BE2C (cell line): ENCODE results near the gene EDAR.

Experiments
- DNase-seq: peaks from one replicate; pipeline ENCODE4 v3.0.0-alpha.2; 2020
- H3K27me3 ChIP-seq: fragments of 250-450 bp; sonication (Bioruptor Pico); 2 replicates; pipeline ENCODE4 v1.5.1; 2020; ENCODE audit warnings: mild to moderate bottlenecking
- H3K36me3 ChIP-seq: fragments of 250-450 bp; sonication (Bioruptor Pico); 2 replicates; pipeline ENCODE4 v1.5.1; 2020; ENCODE audit warnings: mild to moderate bottlenecking
- H3K4me1 ChIP-seq: fragments of 250-450 bp; sonication (Bioruptor Pico); 2 replicates; pipeline ENCODE4 v1.5.1; 2020
- H3K4me3 ChIP-seq: 2 replicates; pipeline ENCODE4 v1.5.1; 2011; ENCODE audit warnings: low read depth, low read length
- H3K9me3 ChIP-seq: fragments of 250-450 bp; sonication (Bioruptor Pico); 2 replicates; pipeline ENCODE4 v1.5.1; 2020
- TF ChIP-seq, protein P1 (sequence below): IDR thresholded peaks from 2 replicates; pipeline ENCODE4 v1.5.1; 2012; ENCODE audit warnings: mild to moderate bottlenecking, low read depth, low read length

Gene EDAR

DNA sequence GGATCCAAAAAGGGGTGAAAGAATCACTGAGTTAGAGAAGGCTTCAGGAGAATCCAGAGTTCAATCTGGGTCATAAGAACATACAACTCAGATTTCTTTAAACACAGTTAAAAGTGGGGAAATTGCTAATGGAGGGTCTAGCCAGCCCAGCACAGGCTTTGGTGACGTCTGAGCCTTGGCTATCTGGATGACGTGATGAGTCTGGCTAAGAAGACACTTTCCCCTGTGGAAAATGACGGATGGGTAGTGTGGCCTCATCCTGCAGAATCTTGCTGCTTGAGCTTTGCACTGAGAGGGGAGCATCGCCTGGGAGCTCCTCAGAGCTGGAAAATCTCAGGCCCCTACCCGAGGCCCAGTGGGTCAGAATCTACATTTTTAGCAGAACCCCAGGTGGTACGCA lies 19.2 kb downstream of the EDAR start:
- Histone ChIP-seq H3K4me1 (no peaks in the 10 kb centered on the region), H3K9me3 (no peaks in the 10 kb centered on the region)

DNA sequence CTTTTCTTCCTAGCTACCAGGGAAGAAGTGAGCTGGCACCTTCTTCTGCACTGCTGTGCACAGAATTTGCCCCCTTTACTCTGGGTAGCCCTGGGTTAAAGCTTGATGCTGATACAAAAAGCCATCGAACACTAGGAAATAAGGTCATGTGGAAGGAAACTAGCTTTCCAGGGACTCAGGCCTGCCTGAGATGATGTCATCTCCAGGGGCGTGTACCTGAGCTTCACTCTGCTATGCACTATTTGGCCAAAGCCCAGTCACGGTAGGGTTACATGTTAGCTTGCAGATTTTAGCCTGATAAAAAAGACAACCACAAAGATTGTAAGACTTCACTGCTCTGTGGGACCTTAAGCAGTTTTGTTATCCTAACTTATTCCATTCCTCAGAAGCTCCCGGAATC lies 20.4 kb downstream of the EDAR start:
- no peak overlapping the region for H3K4me3 ChIP-seq
- DNase-seq, result no peak
- H3K27me3 ChIP-seq, result no peaks in the 10 kb centered on the region

More for the DNA sequence above, 19.2 kb downstream of the EDAR start:
- TF ChIP-seq, protein P1, sequence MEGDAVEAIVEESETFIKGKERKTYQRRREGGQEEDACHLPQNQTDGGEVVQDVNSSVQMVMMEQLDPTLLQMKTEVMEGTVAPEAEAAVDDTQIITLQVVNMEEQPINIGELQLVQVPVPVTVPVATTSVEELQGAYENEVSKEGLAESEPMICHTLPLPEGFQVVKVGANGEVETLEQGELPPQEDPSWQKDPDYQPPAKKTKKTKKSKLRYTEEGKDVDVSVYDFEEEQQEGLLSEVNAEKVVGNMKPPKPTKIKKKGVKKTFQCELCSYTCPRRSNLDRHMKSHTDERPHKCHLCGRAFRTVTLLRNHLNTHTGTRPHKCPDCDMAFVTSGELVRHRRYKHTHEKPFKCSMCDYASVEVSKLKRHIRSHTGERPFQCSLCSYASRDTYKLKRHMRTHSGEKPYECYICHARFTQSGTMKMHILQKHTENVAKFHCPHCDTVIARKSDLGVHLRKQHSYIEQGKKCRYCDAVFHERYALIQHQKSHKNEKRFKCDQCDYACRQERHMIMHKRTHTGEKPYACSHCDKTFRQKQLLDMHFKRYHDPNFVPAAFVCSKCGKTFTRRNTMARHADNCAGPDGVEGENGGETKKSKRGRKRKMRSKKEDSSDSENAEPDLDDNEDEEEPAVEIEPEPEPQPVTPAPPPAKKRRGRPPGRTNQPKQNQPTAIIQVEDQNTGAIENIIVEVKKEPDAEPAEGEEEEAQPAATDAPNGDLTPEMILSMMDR, result no peak
- Histone ChIP-seq H3K27me3 (no peaks in the 10 kb centered on the region), H3K36me3 (no peaks in the 10 kb centered on the region), H3K4me3 (no peak overlapping the region)
- DNase-seq, result no peak

DNA sequence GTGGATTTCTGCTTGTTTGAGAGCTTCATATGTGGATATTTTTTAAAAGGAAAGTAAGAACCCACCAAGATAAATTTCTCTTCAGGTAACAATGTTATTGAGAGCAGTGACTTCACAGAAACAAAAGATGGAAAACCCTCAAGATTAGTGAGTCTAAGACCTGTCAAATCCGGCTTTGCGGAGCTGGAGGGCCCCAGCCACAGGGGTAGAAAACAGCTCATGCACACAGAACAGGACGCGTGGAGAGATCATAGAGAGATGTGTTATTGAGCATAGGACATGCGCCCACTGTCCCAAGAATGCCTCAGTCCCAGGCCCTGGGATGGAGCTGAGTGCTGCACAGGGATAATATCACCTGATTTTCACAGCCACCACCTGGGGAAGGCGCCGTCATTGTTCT lies 21.3 kb downstream of the EDAR start:
- H3K9me3 ChIP-seq, result no peaks in the 10 kb centered on the region
- DNase-seq, result no peak
- no peaks in the 10 kb centered on the region for H3K27me3 ChIP-seq
- TF ChIP-seq, protein P1, result no peak
- H3K4me3 ChIP-seq, result no peak overlapping the region
- no peaks in the 10 kb centered on the region for H3K36me3 ChIP-seq
- H3K4me1 ChIP-seq, result no peaks in the 10 kb centered on the region

More for the DNA sequence above, 20.4 kb downstream of the EDAR start:
- TF ChIP-seq, protein P1, result no peak
- Histone ChIP-seq H3K36me3 (no peaks in the 10 kb centered on the region), H3K9me3 (no peaks in the 10 kb centered on the region), H3K4me1 (no peaks in the 10 kb centered on the region)

DNA sequence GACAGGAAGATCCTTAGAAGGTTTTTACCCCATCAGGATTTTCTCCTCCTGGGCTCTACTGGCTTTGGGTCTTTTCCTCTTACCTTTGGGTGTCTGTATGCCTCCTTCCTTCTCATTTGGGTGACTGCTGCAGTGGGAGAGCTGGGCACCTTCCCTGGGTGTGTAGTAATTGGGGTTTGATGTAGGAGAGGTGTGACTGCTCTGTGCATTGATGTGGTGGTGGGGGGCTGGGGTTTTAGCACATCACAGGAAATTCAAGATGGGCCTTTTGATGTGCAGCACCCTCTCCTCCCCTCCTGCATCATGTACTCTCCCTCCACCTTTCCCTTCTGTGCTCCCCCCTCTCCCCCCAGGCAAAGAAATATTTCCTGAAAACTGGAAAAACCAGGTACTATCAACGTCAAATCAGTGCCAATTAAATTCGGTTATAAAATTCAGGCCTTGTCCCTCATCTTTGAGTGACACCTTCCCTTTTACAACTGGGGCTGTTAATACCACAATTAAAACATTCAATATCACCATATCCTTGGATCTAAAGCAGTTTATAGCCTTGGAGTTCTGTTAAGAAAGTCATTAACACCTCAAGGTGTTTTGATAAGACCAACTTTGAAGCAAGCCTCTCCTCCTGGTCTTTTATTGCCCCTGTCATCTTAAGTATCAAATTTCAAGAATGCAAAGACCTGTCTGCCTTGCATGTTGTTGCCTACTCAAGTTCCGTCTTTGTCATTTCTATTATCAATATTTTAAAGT lies 23.3 kb downstream of the EDAR start:
- DNase-seq, result no peak
- no peaks in the 10 kb centered on the region for H3K36me3 ChIP-seq
- H3K9me3 ChIP-seq, result no peaks in the 10 kb centered on the region
- H3K27me3 ChIP-seq, result no peaks in the 10 kb centered on the region
- H3K4me3 ChIP-seq, result no peak overlapping the region
- TF ChIP-seq, protein P1, result no peak
- H3K4me1 ChIP-seq, result no peaks in the 10 kb centered on the region

DNA sequence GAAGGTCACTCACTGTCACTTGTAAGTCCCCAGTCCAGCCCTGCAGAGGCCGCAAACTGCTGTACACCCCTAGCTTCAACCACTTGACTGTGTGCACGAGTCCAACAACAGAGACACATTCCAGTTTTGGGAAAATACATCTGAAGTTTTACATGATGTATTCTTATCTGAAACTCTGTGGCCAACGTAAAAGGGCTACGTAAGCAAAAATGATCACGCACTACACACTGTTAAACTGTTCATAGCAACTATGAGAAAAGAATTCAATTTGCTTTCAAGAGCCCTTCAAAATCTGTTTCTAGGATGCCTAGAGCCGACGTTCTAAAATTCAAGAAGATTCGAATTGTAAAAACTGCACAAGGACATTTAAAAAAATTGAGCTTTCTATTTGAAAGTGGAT lies 26.0 kb downstream of the EDAR start:
- TF ChIP-seq, protein P1, result no peak
- no peaks in the 10 kb centered on the region for H3K36me3 ChIP-seq
- DNase-seq, result no peak
- no peaks in the 10 kb centered on the region for H3K4me1 ChIP-seq
- no peaks in the 10 kb centered on the region for H3K27me3 ChIP-seq
- H3K4me3 ChIP-seq, result no peak overlapping the region
- H3K9me3 ChIP-seq, result no peaks in the 10 kb centered on the region

DNA sequence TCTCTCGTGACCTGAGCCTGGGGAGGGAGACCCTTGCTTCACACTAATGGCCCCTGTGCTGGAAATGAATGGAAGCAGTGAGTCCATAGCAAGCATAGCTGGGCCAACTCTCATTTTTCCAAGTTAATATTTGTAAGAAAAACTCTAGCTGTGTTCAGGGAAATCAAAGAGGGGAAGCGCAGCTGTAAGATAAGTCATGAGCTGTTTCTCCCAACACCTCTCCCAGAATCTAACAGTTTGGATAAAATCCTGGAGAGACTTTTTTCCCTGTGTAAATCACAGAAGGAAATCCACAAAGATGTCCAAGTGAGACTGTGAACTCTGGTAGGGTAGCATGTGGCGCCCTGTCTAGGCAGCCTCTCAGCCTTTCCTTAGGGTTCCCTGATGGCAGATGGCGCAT lies 27.2 kb downstream of the EDAR start:
- no peaks in the 10 kb centered on the region for H3K36me3 ChIP-seq
- DNase-seq, result no peak
- H3K4me3 ChIP-seq, result no peak overlapping the region
- no peaks in the 10 kb centered on the region for H3K4me1 ChIP-seq
- H3K27me3 ChIP-seq, result no peaks in the 10 kb centered on the region
- TF ChIP-seq, protein P1, result no peak
- H3K9me3 ChIP-seq, result no peaks in the 10 kb centered on the region
